ENCODE data around the gene SYCP3.

DNA sequence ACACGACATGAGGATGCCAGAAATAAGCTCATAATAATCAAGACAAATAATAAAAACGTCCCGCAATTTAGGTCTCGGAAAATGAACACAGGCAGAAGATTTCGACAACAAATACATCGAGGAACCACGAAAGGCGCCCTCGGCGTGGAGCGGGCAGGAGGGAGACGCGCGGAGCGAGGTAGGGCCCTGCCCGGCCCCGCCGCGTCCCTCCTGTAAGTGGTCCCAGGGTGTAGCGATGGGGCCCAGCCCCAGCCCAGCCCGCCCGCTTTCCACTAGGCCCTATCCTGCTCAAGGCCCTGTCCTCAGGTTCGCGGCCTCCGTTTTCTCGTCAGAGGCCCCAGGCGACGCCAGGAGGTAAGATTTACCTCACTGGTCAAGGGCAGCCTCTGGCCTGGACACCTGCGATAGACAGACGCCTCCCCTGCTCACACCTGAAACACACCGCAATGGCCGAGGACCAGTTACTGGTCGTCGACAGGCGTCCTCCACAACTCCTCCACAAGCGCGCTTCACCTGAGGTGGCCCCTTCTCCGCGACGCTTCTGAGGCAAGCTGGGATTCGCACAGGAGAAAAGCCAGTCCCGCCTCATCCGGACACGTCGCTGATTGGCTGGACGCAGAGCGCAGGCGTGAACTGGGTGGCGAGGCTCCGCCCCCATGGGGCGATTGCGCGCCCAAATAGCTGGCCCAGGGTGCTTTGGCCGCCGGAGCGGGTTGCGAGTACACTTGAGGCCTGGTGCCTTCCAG is at the start of gene SYCP3:
- TF ChIP-seq EZH2 (IDR thresholded peaks at IDR 0.05; ENCODE audit: borderline replicate concordance) (no peak), CTCF (IDR thresholded peaks at IDR 0.05; ENCODE audit: poor library complexity) (no peak)

Measured in hepatocyte (in vitro differentiated cells).